ENCODE measurements around the gene ATP2C2. TPM values are rescaled to one million over a fixed set of nuclear protein-coding genes. Genes with fewer than 3 reads are reported as not detected.
"Not testable (repeated sequence)": the region's sequence is repeated elsewhere in the genome, so short reads cannot be mapped to it uniquely, and the experiment has no call there.

Gene ATP2C2
- polyA plus RNA-seq, 3 donors, result 0.06 to 0.15 TPM; not detected in 1

GRCh38 chr16:84408314-84408690 lies 40.0 kb downstream of the ATP2C2 start:
- no peak overlapping the region for H3K27ac ChIP-seq (ENCODE audit: low read depth, low read length)
- 66 to 74% (median 74%) methylated on average over 10 of the region's 10 CpGs for WGBS, 3 donors

DNA sequence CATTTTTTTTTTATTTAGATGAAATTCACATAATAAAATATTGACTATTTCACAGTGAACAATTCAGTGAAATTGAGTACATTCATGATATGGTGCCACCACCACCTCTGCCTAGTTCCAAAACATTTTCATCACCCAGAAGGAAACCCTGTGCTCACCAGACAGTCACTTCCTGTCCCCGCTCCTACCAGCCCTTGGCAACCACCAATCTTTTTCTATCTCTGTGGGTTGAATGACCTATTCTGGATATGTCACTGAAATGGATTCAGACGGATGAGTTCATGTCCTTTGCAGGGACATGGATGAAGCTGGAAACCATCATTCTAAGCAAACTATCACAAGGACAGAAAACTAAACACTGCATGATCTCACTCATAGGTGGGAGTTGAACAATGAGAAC lies 40.5 kb downstream of the ATP2C2 start:
- no peak overlapping the region for H3K27ac ChIP-seq (ENCODE audit: low read depth, low read length)
- 49 to 58% (median 52%) methylated on average over 2 of the region's 2 CpGs for WGBS, 3 donors

- WGBS, 3 donors, result 69 to 78% (median 77%) methylated on average over 11 of the region's 11 CpGs
- no peak overlapping the region for H3K27ac ChIP-seq (ENCODE audit: low read depth, low read length)
Observed at GRCh38 chr16:84410361-84411138, 42.2 kb downstream of the ATP2C2 start.

DNA sequence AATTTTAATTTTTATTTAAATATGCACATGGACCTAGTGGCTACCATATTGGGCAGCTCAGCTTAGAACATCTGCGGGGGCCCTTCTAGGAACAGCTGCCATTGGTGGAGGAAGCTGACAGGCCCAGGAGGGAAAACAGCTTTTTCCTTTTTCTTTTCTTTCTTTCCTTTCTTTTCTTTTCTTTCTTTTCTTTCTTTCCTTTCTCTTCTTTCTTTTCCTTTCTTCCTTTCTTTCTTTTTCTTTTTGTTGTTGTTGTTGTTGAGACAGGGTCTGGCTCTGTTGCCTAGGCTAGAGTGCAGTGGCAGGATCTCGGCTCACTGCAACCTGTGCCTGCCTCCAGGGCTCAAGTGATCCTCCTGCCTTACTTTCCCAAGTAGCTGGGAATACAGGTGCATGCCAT lies 43.4 kb downstream of the ATP2C2 start:
- 90 to 98% (median 95%) methylated on average over 2 of the region's 2 CpGs for WGBS, 3 donors

DNA sequence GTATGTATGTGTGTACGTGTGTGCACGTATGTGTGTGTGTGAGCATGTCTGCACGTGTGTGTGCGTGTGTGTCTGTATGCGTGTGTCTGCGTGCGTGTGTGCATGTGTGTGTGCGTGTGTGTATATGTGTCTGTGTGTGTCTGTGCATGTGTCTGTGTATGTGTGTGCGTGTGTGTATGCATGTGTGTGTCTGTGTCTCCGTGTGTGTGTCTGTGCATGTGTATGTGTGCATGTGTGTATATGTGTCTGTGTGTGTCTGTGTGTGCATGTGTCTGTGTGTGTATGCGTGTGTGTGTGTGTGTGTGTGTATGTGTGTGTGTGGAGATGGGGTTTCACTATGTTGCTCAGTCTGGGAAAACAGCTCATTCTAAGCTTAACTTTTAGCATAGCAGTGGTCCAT lies 43.9 kb downstream of the ATP2C2 start:
- H3K27ac ChIP-seq (ENCODE audit: low read depth, low read length), result no peak overlapping the region
- 76 to 88% (median 81%) methylated on average over 11 of the region's 11 CpGs for WGBS, 3 donors

More for the DNA sequence above, 43.4 kb downstream of the ATP2C2 start:
- no peak overlapping the region for H3K27ac ChIP-seq (ENCODE audit: low read depth, low read length)

- 90 to 96% (median 93%) methylated on average over 22 of the region's 22 CpGs for WGBS, 3 donors
- no peak overlapping the region for H3K27ac ChIP-seq (ENCODE audit: low read depth, low read length)
Observed at GRCh38 chr16:84413244-84414004, 45.1 kb downstream of the ATP2C2 start.

DNA sequence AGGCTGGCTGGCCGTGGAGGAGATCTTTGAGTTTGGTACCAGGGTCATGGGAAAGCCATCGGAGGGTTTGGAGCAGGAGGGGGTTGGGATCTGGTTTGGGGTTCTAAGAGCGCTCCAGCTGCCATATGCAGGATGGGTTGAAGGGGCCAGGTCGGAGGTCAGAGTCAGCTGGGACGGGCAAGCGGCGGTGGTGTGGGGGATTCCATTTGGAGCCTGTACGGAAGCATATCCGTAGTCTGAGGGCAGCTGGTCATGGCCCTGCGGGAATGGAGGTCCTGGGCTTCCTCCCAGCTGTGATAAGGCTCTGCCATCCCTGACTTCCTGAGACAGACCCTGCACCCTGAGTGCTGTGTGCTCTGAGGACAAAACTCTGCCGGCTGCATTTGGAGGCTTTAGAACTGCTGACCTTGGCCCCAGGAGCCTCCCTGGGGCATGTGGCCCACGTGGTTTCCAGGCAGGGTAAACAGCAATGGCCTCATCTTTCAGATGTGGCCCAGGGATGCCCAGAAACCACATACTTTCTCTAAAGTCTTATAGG lies 46.5 kb downstream of the ATP2C2 start:
- WGBS, 3 donors, result 45 to 56% (median 50%) methylated on average over 12 of the region's 12 CpGs
- H3K27ac ChIP-seq (ENCODE audit: low read depth, low read length), result no peak overlapping the region

DNA sequence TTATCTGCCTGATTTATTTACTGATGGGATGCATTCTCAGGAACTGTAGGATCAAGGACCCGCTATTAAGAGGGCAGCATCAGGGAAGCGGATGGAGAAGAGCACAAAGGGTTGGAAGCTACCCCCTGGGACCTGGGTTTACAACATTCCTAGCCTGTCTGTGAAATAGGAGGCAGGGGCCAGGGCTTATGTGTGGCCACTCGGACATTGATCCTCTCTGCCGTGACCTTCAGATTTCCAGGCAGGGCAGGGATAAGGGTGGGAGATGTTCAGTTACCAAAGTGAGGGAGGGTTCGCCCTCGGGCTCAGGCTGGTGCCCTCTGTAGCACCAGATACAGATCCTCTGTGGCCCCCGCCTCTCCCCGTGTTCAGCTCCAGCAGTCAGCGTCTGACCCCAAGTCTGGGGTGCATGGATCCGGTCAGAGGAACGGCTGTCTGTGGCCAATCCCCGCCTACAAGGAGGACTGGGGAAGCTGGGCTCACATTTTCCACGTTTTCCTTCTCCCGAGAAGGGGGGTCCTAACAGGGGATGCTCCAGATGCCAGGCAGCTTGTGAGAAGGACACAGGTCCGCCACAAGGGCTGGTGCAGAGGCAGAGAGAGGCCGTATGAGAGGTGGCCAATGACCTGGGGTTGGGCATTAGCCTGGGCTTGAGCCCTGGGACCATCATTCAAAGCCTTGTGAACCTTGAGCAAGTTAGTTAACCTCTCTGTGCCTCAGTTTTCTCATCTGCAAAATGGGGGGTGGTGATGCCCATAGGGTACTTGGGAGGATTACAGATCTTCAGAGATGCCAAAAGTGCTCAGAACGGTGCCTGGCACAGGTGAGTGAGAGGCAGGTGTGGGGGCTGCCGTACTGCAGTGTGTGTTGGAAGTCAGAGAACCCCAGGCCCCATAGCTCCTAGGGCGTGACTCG lies 48.3 kb downstream of the ATP2C2 start:
- H3K27ac ChIP-seq (ENCODE audit: low read depth, low read length), result no peak overlapping the region
- WGBS, 3 donors, result 61 to 69% (median 68%) methylated on average over 20 of the region's 20 CpGs

DNA sequence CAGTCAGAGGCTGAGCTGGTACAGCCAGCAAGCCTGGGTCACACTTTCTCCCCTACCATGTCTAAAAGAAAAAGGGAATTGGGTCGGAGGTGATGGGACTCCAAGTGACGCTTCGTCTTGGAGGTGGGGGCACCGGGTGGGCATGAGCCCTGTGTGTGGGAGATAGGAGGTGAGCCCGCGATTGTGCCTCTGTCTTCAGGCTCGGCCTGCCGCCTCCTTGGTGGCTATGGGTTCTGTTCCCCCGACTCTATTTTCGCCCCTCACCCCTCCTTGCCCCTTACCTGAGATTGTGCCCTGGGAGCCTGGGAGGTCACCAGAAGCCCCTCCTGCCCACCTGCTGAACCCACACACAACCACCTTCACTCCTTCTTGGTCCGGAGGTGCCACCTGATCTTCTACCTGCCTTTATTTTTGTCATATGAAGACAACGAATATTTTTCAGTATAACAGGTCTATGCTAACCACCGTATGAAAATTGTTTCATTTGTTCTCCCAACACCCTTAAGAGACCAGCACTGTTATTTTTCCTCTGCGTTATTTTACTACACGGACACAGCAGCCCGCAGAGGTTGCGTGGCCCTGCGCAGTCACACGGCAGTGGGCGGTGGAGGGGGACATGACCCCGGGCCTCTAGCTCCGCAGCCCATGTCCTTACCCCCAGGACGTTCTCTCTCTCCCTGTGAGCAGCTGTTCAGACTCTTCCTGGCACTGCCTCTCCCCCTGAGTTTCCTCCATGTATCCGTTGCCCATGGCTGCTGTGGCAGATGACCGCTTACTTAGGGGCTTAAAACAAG lies 49.9 kb downstream of the ATP2C2 start:
- H3K27ac ChIP-seq (ENCODE audit: low read depth, low read length), result no peak overlapping the region
- 85 to 92% (median 91%) methylated on average over 25 of the region's 25 CpGs for WGBS, 3 donors

DNA sequence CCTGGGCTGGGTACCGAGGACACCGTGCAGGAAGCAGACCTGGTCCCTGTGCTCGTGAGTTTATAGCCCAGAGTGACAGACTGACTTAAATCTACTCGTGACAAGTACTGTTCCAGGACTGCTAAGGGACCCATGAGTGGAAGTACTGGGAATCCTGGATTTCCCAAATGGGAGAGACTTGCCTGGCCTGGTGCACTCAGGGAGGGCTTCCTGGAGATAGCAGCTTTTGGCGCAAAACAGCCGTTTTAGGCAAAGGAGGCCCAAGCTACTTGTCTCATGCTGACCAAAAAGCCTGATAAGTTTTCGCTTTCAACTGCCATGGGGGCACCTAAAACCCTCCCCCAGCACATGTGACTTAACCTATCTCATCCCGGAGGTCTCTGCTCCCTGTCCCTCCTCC lies 51.4 kb downstream of the ATP2C2 start:
- WGBS, 3 donors, result 86 to 89% (median 86%) methylated on average over 8 of the region's 8 CpGs

DNA sequence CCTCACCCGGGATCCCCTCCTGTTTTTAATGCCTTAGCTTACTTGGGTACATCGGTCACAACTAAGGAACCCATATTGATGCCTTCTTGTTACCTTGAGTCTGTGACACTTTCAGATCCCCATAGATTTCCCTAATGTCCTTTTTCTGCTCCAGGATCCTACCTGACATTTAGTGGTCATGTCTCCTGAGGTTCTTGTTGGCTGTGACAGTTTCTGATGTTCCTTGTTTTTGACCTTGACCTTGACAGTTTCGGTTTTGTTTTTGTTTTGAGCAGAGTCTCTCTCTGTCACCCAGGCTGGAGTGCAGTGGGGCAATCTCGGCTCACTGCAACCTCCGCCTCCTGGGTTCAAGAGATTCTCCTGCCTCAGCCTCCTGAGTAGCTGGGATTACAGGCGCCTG lies 52.2 kb downstream of the ATP2C2 start:
- not testable (repeated sequence) for H3K27ac ChIP-seq (ENCODE audit: low read depth, low read length)
- WGBS, 3 donors, result 67 to 81% (median 81%) methylated on average over 6 of the region's 6 CpGs

More for the DNA sequence above, 51.4 kb downstream of the ATP2C2 start:
- H3K27ac ChIP-seq (ENCODE audit: low read depth, low read length), result no peak overlapping the region

DNA sequence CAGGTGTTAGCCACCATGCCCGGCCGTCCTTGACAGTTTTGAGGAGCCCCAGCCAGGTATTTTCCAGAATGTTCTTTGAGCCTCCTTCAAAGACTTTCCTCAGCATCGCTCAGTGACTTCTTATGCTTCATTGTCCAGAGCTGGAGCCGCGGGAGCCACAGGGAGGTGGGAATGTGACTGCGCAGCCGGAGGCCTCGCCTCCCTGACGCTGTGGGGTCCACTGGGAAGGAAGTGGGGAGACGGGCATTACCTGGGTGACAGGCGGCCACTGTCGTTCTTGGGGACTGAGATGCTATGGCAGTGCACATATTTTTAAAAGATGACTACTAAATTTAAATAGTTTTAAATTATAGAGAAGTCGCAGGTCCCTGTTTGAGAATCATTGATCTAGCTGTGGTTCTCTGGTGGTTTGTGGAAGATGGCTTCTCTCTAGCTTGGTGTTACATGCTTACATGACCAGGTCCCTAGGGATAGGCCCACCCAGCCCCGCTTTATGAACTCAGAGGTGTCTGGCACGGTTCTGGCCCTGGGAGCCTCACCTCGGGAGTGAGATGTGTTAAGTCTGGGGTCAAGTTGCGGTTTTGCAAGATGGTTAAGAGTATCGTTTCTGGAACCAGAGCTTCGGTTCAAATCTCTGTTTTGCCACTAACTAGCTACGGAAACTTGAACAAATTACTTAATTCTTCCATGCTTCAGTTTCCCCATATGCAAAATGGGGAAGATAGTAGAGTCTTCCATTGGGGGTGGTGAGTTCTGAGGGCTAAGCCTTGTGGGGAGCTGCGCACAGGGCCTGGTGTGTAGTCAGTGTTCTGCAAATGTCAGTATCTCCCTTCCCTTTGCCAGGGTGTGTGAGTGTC lies 53.0 kb downstream of the ATP2C2 start:
- no peak overlapping the region for H3K27ac ChIP-seq (ENCODE audit: low read depth, low read length)

GRCh38 chr16:84421938-84422220 lies 53.5 kb downstream of the ATP2C2 start:
- H3K27ac ChIP-seq (ENCODE audit: low read depth, low read length), result no peak overlapping the region
- WGBS, 3 donors, result 71 to 86% (median 72%) methylated on average over 4 of the region's 4 CpGs

More for the DNA sequence above, 53.0 kb downstream of the ATP2C2 start:
- WGBS, 3 donors, result 85 to 94% (median 90%) methylated on average over 21 of the region's 21 CpGs

GRCh38 chr16:84423416-84423837 lies 55.1 kb downstream of the ATP2C2 start:
- 95 to 96% (median 96%) methylated on average over 4 of the region's 4 CpGs for WGBS, 3 donors
- H3K27ac ChIP-seq (ENCODE audit: low read depth, low read length), result no peak overlapping the region

GRCh38 chr16:84425696-84426095 lies 57.4 kb downstream of the ATP2C2 start:
- no peak overlapping the region for H3K27ac ChIP-seq (ENCODE audit: low read depth, low read length)
- 88 to 92% (median 92%) methylated on average over 9 of the region's 9 CpGs for WGBS, 3 donors

DNA sequence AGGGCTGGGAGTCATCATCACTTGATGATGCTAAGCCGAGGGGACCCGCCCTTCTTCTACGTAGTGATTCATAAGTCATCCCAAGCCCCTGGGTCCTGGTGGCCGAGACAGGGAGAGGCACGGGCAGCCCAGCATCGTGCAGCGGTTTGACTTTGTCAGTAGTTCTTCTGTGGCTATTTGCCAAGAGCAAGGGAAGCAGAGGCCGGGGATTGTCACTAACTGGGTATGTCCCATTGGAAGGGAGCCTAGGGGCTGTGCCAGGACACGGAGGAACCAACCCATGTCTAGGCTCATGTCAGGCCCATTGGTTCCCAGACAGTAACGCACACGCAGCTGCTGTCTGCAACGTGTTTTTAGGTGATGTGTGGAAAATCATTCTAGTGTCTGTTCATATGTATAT lies 58.5 kb downstream of the ATP2C2 start:
- no peak overlapping the region for H3K27ac ChIP-seq (ENCODE audit: low read depth, low read length)
- WGBS, 3 donors, result 81 to 89% (median 83%) methylated on average over 12 of the region's 12 CpGs

DNA sequence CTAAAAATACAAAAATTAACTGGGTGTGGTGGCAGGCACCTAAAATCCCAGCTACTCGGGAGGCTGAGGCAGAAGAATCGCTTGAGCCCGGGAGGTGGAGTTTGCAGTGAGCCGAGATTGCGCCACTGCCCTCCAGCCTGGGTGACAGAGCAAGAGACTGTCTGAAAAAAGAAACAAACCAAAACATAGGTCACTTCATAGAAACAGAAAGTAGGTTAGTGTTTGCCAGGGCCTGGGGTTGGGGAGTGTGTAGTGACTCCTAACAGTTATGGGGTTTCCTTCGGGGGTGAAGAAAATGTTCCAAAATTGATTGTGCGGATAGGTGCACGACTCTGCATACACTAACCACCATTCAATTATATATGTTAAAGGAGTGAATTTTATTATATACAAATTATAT lies 59.2 kb downstream of the ATP2C2 start:
- 72 to 80% (median 79%) methylated on average over 8 of the region's 8 CpGs for WGBS, 3 donors

More for the DNA sequence above, 59.2 kb downstream of the ATP2C2 start:
- H3K27ac ChIP-seq (ENCODE audit: low read depth, low read length), result no peak overlapping the region

Measured in adipose tissue (tissue), 3 donors.